Naive thymus-derived CD4-positive, alpha-beta T cell (primary cell): ENCODE data around the gene CCDC122. TPM values are rescaled to one million over a fixed set of nuclear protein-coding genes. Genes with fewer than 3 reads are reported as not detected.

Experiments used
- ATAC-seq: fragments of 150-1000 bp; cut with Tn5 transposase; 2 replicates; pipeline ENCODE4 v1.10.0; 2021; ENCODE audit warnings: mild to moderate bottlenecking, moderate library complexity
- CTCF ChIA-PET: fragments of 350-600 bp; sonication (Branson Sonifier 250); formaldehyde crosslinking; loops from one replicate; lab custom pipeline; 2021; ENCODE audit warnings: antibody characterized with exemption; lab: Charles Lee
- POLR2A ChIA-PET: fragments of 350-600 bp; sonication (Branson Sonifier 250); formaldehyde crosslinking; loops from one replicate; lab custom pipeline; 2021; ENCODE audit warnings: antibody characterized with exemption, inconsistent platforms; lab: Charles Lee
- DNase-seq, 9 donors: peaks; one replicate each; pipeline versions ENCODE4 v3.0.0 to v3.0.0-alpha.2; 2020 to 2022; ENCODE audit warnings: mixed read lengths in 1 of 9
- H3K27ac ChIP-seq: one replicate; pipeline ENCODE4 v1.7.0; 2013; ENCODE audit warnings: mild to moderate bottlenecking, low read depth, low read length, moderate library complexity
- H3K27me3 ChIP-seq, 2 donors: one replicate each; pipeline ENCODE4 v1.7.0; 2013; ENCODE audit warnings: low read length in 2 of 2, mild to moderate bottlenecking in 2 of 2, moderate library complexity in 2 of 2; ENCODE audit not compliant: control insufficient read depth in 2 of 2, insufficient read depth in 2 of 2
- H3K36me3 ChIP-seq, 3 experiments: 1 replicate in 2 of 3; 2 replicates in 1 of 3; pipeline ENCODE4 v1.7.0; 2013; ENCODE audit warnings: low read length in 3 of 3, mild to moderate bottlenecking in 3 of 3, moderate library complexity in 1 of 3; ENCODE audit not compliant: insufficient read depth in 3 of 3, control insufficient read depth in 2 of 3
- H3K4me1 ChIP-seq, 2 donors: one replicate each; pipeline ENCODE4 v1.7.0; 2013; ENCODE audit warnings: low read length in 2 of 2, mild to moderate bottlenecking in 2 of 2, moderate library complexity in 1 of 2; ENCODE audit not compliant: control insufficient read depth in 2 of 2, insufficient read depth in 2 of 2
- H3K4me3 ChIP-seq: 2 replicates; pipeline ENCODE4 v1.7.0; 2013; ENCODE audit warnings: mild to moderate bottlenecking, low read length
- H3K9me3 ChIP-seq, 3 experiments: 1 replicate in 2 of 3; 2 replicates in 1 of 3; pipeline ENCODE4 v1.7.0; 2013; ENCODE audit warnings: low read length in 3 of 3; ENCODE audit not compliant: control insufficient read depth in 2 of 3
- H3K27ac Mint-ChIP-seq, 9 donors: one replicate each; pipeline ENCODE4 v1.8.0; 2020 to 2022; ENCODE audit warnings: mixed read lengths in 9 of 9, mild to moderate bottlenecking in 8 of 9, moderate library complexity in 5 of 9, inconsistent platforms in 2 of 9
- H3K27me3 Mint-ChIP-seq, 5 donors: one replicate each; pipeline ENCODE4 v1.8.0; 2021 to 2022; ENCODE audit warnings: mixed read lengths in 5 of 5, mild to moderate bottlenecking in 1 of 5
- H3K36me3 Mint-ChIP-seq, 5 donors: one replicate each; pipeline ENCODE4 v1.8.0; 2020 to 2022; ENCODE audit warnings: mixed read lengths in 5 of 5, mild to moderate bottlenecking in 3 of 5, inconsistent platforms in 1 of 5
- H3K4me1 Mint-ChIP-seq, 7 donors: one replicate each; pipeline ENCODE4 v1.8.0; 2020 to 2022; ENCODE audit warnings: mixed read lengths in 7 of 7, mild to moderate bottlenecking in 3 of 7, inconsistent platforms in 1 of 7
- H3K4me3 Mint-ChIP-seq, 10 donors: one replicate each; pipeline ENCODE4 v1.8.0; 2020 to 2022; ENCODE audit warnings: mild to moderate bottlenecking in 10 of 10, mixed read lengths in 10 of 10, moderate library complexity in 6 of 10, inconsistent platforms in 2 of 10
- H3K9me3 Mint-ChIP-seq, 11 donors: one replicate each; pipeline ENCODE4 v1.8.0; 2020 to 2022; ENCODE audit warnings: mixed read lengths in 11 of 11, mild to moderate bottlenecking in 4 of 11, inconsistent platforms in 1 of 11, moderate library complexity in 1 of 11
- intact Hi-C, 2 donors: fragments of 100-400 bp; cut with micrococcal nuclease; formaldehyde crosslinking; loops; one replicate each; pipeline ENCODE4 v1.15.1; 2023
- polyA plus RNA-seq, 2 donors: library from polyadenylated mRNA; unstranded; fragments of 300-500 nt; fragmentation: Illumina TruSeq; gene quantifications; one replicate each; pipeline ENCODE4 v1.2.3, GENCODE V29; 2021
- total RNA-seq, 6 experiments: library from RNA in 5 of 6; stranded (reverse) in 5 of 6; gene quantifications; 1 replicate in 5 of 6; 2 replicates in 1 of 6; pipeline ENCODE4 v1.2.3 and lab custom pipeline; 2021 to 2026

CCDC122 gene
- total and polyA plus RNA-seq, 7 experiments from 2014 or later: 1.1 to 2.3 (median 1.4) TPM; not detected in 2

DNA sequence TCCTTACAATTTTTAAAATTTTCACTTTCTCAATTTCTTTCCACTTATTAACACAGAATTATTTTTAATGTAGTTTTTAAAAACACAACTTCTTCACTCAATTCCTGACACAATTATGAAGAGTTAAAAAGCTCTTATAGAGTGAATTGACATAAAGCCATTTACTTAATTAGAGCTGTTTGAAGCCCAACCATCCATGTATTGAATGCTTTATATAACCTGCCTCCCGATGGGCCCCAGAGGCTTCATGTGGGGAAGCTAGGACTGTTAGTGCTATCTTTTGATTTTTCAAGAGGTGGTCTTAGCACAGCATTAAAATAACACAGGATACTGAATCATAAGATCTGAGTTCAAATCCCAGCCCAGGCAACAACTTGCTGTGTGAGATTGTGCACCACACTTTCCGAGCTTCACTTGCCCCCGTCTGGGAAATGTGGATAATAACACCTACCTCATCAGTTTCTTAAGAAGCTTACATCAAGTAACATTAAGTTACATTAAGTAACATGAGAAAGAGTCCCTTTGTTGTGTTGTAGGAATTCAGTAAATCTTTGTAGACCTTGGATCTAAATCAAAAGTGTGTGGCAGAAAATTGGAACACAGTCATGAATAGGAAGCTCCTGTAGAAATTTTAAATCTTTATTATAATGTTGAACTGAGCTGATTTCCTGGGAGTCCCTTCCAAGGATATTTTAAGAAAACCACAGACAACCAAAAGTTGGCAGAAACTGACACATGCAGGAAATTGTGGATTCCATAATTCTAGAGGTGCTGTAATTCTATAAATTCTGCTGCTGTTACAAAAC is 87.3 kb downstream of the CCDC122 start:
- H3K36me3 ChIP-seq: no peaks in the 10 kb centered on the region
- Mint-ChIP-seq H3K4me1 (peaks cover 0 to 9% (median 6%) of the 10 kb centered on the region in 7 donors), H3K9me3 (no peaks in the 10 kb centered on the region), H3K27me3 (peaks cover 30 to 52% (median 42%) of the 10 kb centered on the region in 5 donors), H3K4me3 (no peak overlapping the region), H3K27ac (no peak overlapping the region), H3K36me3 (no peaks in the 10 kb centered on the region)
- ChIA-PET CTCF (interaction anchor here (1.8 kb wide), 1 partner anchor 11 kb away, joined by 10 read pairs; no protein-coding TSS in a partner anchor), POLR2A (no interaction called here)
- H3K4me3 ChIP-seq: no peak overlapping the region
- no peaks in the 10 kb centered on the region for H3K9me3 ChIP-seq
- ATAC-seq (no peak), DNase-seq (no peak)
- H3K27me3 ChIP-seq: peaks cover 0 to 7% of the 10 kb centered on the region in 2 donors
- no peaks in the 10 kb centered on the region for H3K4me1 ChIP-seq
- intact Hi-C loops: no loop called here
- no peak overlapping the region for H3K27ac ChIP-seq

- ATAC-seq: no peak
- no peaks in the 10 kb centered on the region for H3K9me3 Mint-ChIP-seq
- no peak for DNase-seq
- Histone ChIP-seq H3K9me3 (no peaks in the 10 kb centered on the region), H3K4me3 (no peak overlapping the region), H3K27me3 (peaks cover 0 to 7% of the 10 kb centered on the region in 2 donors), H3K36me3 (no peaks in the 10 kb centered on the region), H3K27ac (no peak overlapping the region), H3K4me1 (peaks cover 0 to 4% of the 10 kb centered on the region in 2 donors)
- ChIA-PET CTCF (no interaction called here), POLR2A (no interaction called here)
- H3K36me3 Mint-ChIP-seq: no peaks in the 10 kb centered on the region
- peaks cover 0 to 20% (median 13%) of the 10 kb centered on the region in 7 donors for H3K4me1 Mint-ChIP-seq
- intact Hi-C loops: no loop called here
- peaks cover 32 to 62% (median 46%) of the 10 kb centered on the region in 5 donors for H3K27me3 Mint-ChIP-seq
- no peak overlapping the region for H3K27ac Mint-ChIP-seq
- peak overlapping the region; percentile 41 to 91 (median 60) for H3K4me3 Mint-ChIP-seq
Observed at GRCh38 chr13:43787997-43788396, 91.5 kb downstream of the CCDC122 start.

GRCh38 chr13:43787518-43787891 is 92.0 kb downstream of the CCDC122 start:
- Mint-ChIP-seq H3K4me3 (peak overlapping the region; percentile 41 to 91 (median 60)), H3K36me3 (no peaks in the 10 kb centered on the region)

DNA sequence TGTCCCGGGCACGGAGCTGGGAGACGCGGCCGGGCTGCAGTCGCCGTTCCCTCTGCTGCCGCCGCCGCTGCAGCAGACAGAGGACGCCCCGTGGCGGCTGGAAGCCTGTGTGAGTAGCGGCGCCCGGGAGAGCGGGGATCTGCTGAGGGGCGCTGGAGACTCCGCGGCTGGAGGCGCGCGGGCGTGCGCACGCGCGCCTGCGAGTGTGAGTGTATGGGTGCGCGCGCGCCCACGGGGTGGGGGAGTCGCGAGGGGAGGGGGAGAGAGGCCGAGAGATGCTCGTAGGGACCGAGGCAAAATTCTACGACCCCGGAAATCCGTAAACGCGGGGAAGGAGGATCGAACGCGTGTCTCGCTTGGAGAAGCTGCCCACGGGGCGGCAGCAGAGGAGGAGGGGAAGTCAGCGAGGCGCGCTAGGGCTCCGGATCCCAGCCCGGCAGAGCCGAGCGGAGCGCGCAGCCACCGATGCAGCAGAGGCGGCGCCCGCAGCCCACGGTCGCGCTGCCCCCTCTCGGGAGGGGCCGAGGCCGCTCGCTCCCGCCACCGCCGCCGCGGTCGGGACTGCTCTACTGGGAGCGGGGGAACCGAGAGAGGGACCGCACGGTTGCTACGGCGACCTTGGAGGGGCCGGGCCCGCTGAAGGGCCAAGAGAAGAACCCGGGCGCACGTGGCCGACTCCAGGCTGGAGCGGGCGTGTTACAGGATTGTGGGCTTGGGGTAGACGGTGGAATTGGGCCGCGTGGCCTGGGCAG is 92.6 kb downstream of the CCDC122 start, which contains the start of gene ENOX1:
Gene ENOX1, minus strand, starts transcription at position 207 of the 752 bp plus-strand sequence.
- POLR2A ChIA-PET: no interaction called here
- H3K36me3 Mint-ChIP-seq: no peaks in the 10 kb centered on the region
- intact Hi-C loops: no loop called here
- H3K27me3 ChIP-seq: peaks cover 0 to 9% of the 10 kb centered on the region in 2 donors
- H3K4me1 ChIP-seq: peaks cover 0 to 4% of the 10 kb centered on the region in 2 donors
- H3K27ac ChIP-seq: no peak within 1 kb of the TSS
- no peaks in the 10 kb centered on the region for H3K9me3 ChIP-seq
- ATAC-seq (peak; percentile 48), DNase-seq (peak in 3 of 9 donors; percentile 1 to 47 (median 5))
- no peak within 1 kb of the TSS for H3K27ac Mint-ChIP-seq
- H3K27me3 Mint-ChIP-seq: peaks cover 36 to 57% (median 41%) of the 10 kb centered on the region in 5 donors
- H3K4me1 Mint-ChIP-seq: peaks cover 0 to 20% (median 13%) of the 10 kb centered on the region in 7 donors
- CTCF ChIA-PET: no interaction called here
- peak within 1 kb of the TSS; percentile 41 to 91 (median 79) for H3K4me3 Mint-ChIP-seq
- peak within 1 kb of the TSS; percentile 24 for H3K4me3 ChIP-seq
- no peaks in the 10 kb centered on the region for H3K9me3 Mint-ChIP-seq
- no peaks in the 10 kb centered on the region for H3K36me3 ChIP-seq

More at GRCh38 chr13:43787518-43787891, 92.0 kb downstream of the CCDC122 start:
- intact Hi-C loops: no loop called here
- ATAC-seq (peak; percentile 7), DNase-seq (no peak)
- no peaks in the 10 kb centered on the region for H3K9me3 Mint-ChIP-seq
- peaks cover 0 to 20% (median 13%) of the 10 kb centered on the region in 7 donors for H3K4me1 Mint-ChIP-seq
- H3K27ac Mint-ChIP-seq: no peak overlapping the region
- Histone ChIP-seq H3K27me3 (peaks cover 0 to 7% of the 10 kb centered on the region in 2 donors), H3K4me3 (peak overlapping the region; percentile 24), H3K4me1 (peaks cover 0 to 4% of the 10 kb centered on the region in 2 donors), H3K9me3 (no peaks in the 10 kb centered on the region), H3K36me3 (no peaks in the 10 kb centered on the region), H3K27ac (no peak overlapping the region)
- ChIA-PET POLR2A (no interaction called here), CTCF (no interaction called here)
- H3K27me3 Mint-ChIP-seq: peaks cover 32 to 61% (median 46%) of the 10 kb centered on the region in 5 donors

DNA sequence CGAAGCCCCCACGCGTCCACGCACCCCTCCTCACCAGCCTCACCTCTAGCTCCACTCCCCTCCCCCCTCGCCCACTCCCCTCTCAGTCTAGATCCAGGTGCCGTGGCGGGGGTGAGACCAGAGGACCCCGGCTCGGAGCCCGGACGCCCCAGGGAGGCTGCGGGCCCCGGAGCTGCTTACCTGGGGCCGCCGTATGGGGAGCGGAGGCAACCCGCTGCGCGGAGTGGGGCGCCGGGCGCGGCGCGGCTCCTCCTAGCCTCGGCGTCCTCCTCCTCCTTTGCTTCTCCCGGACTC is 93.1 kb downstream of the CCDC122 start:
- ATAC-seq (peak; percentile 13), DNase-seq (no peak)
- Histone ChIP-seq H3K27me3 (peaks cover 0 to 10% of the 10 kb centered on the region in 2 donors), H3K4me3 (no peak overlapping the region), H3K9me3 (no peaks in the 10 kb centered on the region), H3K4me1 (peaks cover 0 to 4% of the 10 kb centered on the region in 2 donors), H3K36me3 (no peaks in the 10 kb centered on the region), H3K27ac (no peak overlapping the region)
- Mint-ChIP-seq H3K27ac (no peak overlapping the region), H3K27me3 (peaks cover 36 to 61% (median 45%) of the 10 kb centered on the region in 5 donors), H3K36me3 (no peaks in the 10 kb centered on the region), H3K9me3 (no peaks in the 10 kb centered on the region), H3K4me1 (peaks cover 0 to 20% (median 13%) of the 10 kb centered on the region in 7 donors), H3K4me3 (peak overlapping the region in 4 of 10 donors; percentile 45 to 91 (median 84))
- intact Hi-C loops: no loop called here
- ChIA-PET POLR2A (no interaction called here), CTCF (no interaction called here)
